WTC11 (cell line): ENCODE data around the gene SLC39A7. TPM values are rescaled to one million over a fixed set of nuclear protein-coding genes. Genes with fewer than 3 reads are reported as not detected.
A peak's percentile ranks its signal among the peaks of the same experiment; 100 is the strongest.

Experiments used
- ATF1 ChIP-seq: sonication (generic); formaldehyde crosslinking; IDR thresholded peaks from 2 replicates; pipeline ENCODE4 v1.8.1; 2023; ENCODE audit warnings: mild to moderate bottlenecking, moderate library complexity, missing genetic modification reagents
- CREB1 ChIP-seq: sonication (generic); formaldehyde crosslinking; IDR thresholded peaks from 2 replicates; pipeline ENCODE4 v1.8.0; 2023; ENCODE audit warnings: mild to moderate bottlenecking, missing genetic modification reagents
- ELF4 ChIP-seq: sonication (generic); formaldehyde crosslinking; IDR thresholded peaks from 2 replicates; pipeline ENCODE4 v1.8.1; 2022; ENCODE audit warnings: low read depth, mild to moderate bottlenecking, moderate library complexity, missing genetic modification reagents
- EMX1 ChIP-seq: fragments of 250-450 bp; sonication (Bioruptor Pico); IDR thresholded peaks from 2 replicates; pipeline ENCODE4 v1.8.0; 2021; ENCODE audit warnings: mild to moderate bottlenecking
- FOXJ3 ChIP-seq: sonication (generic); formaldehyde crosslinking; IDR thresholded peaks from 2 replicates; pipeline ENCODE4 v1.9.0; 2021; ENCODE audit warnings: missing genetic modification reagents, mild to moderate bottlenecking, borderline replicate concordance
- FOXK1 ChIP-seq: sonication (generic); formaldehyde crosslinking; IDR thresholded peaks from 2 replicates; pipeline ENCODE4 v1.8.0; 2022; ENCODE audit warnings: mild to moderate bottlenecking, moderate library complexity, missing genetic modification reagents
- JAZF1 ChIP-seq: fragments of 250-450 bp; sonication (Bioruptor Pico); IDR thresholded peaks from 2 replicates; pipeline ENCODE4 v1.9.0; 2021; ENCODE audit warnings: moderate library complexity, mild to moderate bottlenecking, inconsistent platforms
- MXD4 ChIP-seq: fragments of 250-450 bp; sonication (Bioruptor Pico); IDR thresholded peaks from 2 replicates; pipeline ENCODE4 v1.8.0; 2021; ENCODE audit warnings: mild to moderate bottlenecking, moderate library complexity, borderline replicate concordance
- NFATC4 ChIP-seq: fragments of 250-450 bp; sonication (Bioruptor Pico); IDR thresholded peaks from 2 replicates; pipeline ENCODE4 v1.9.0; 2021; ENCODE audit warnings: mild to moderate bottlenecking
- NFYB ChIP-seq: sonication (generic); formaldehyde crosslinking; conservative IDR thresholded peaks from 2 replicates; pipeline ENCODE4 v1.8.0; 2022; ENCODE audit warnings: low read depth, missing genetic modification reagents
- PRRX2 ChIP-seq: fragments of 250-450 bp; sonication (Bioruptor Pico); IDR thresholded peaks from 2 replicates; pipeline ENCODE4 v1.8.0; 2021; ENCODE audit warnings: mild to moderate bottlenecking
- RELA ChIP-seq: sonication (generic); formaldehyde crosslinking; IDR thresholded peaks from 2 replicates; pipeline ENCODE4 v1.8.1; 2022; ENCODE audit warnings: missing genetic modification reagents, mild to moderate bottlenecking, borderline replicate concordance
- RORB ChIP-seq: fragments of 250-450 bp; sonication (Bioruptor Pico); IDR thresholded peaks from 2 replicates; pipeline ENCODE4 v1.9.0; 2021; ENCODE audit warnings: mild to moderate bottlenecking
- SMAD3 ChIP-seq: sonication (generic); formaldehyde crosslinking; IDR thresholded peaks from 2 replicates; pipeline ENCODE4 v1.8.0; 2022; ENCODE audit warnings: missing genetic modification reagents, mild to moderate bottlenecking, borderline replicate concordance
- SP1 ChIP-seq: sonication (generic); formaldehyde crosslinking; conservative IDR thresholded peaks from 2 replicates; pipeline ENCODE4 v1.8.1; 2022; ENCODE audit warnings: missing genetic modification reagents
- TP53 ChIP-seq: sonication (generic); formaldehyde crosslinking; IDR thresholded peaks from 2 replicates; pipeline ENCODE4 v1.8.1; 2023; ENCODE audit warnings: mild to moderate bottlenecking, missing genetic modification reagents
- ZNF138 ChIP-seq: sonication (generic); formaldehyde crosslinking; conservative IDR thresholded peaks from 2 replicates; pipeline ENCODE4 v1.8.1; 2022; ENCODE audit warnings: mild to moderate bottlenecking, moderate library complexity, missing genetic modification reagents
- ZNF317 ChIP-seq: sonication (generic); formaldehyde crosslinking; IDR thresholded peaks from 2 replicates; pipeline ENCODE4 v1.8.1; 2023; ENCODE audit warnings: low read depth, mild to moderate bottlenecking, moderate library complexity, missing genetic modification reagents, borderline replicate concordance
- ZNF396 ChIP-seq: fragments of 250-450 bp; sonication (Bioruptor Pico); IDR thresholded peaks from 2 replicates; pipeline ENCODE4 v1.8.0; 2021; ENCODE audit warnings: mild to moderate bottlenecking, moderate library complexity, borderline replicate concordance
- ZNF416 ChIP-seq: fragments of 250-450 bp; sonication (Bioruptor Pico); IDR thresholded peaks from 2 replicates; pipeline ENCODE4 v1.9.0; 2021; ENCODE audit warnings: mild to moderate bottlenecking, inconsistent platforms
- ZNF671 ChIP-seq: fragments of 250-450 bp; sonication (Bioruptor Pico); IDR thresholded peaks from 2 replicates; pipeline ENCODE4 v1.8.0; 2021; ENCODE audit warnings: mild to moderate bottlenecking
- total RNA-seq: library from RNA; stranded (reverse); gene quantifications from 3 replicates; pipeline ENCODE4 v1.2.3, GENCODE V29; 2021
- TF ChIP-seq, protein P1 (sequence below): fragments of 250-450 bp; sonication (Bioruptor Pico); conservative IDR thresholded peaks from 2 replicates; pipeline ENCODE4 v1.9.0; 2021; ENCODE audit warnings: mild to moderate bottlenecking
- TF ChIP-seq, protein P2 (sequence below): sonication (generic); formaldehyde crosslinking; IDR thresholded peaks from 2 replicates; pipeline ENCODE4 v1.8.0; 2022; ENCODE audit warnings: mild to moderate bottlenecking, missing genetic modification reagents
- TF ChIP-seq, protein P3 (sequence below): sonication (generic); formaldehyde crosslinking; IDR thresholded peaks from 2 replicates; pipeline ENCODE4 v1.8.0; 2022; ENCODE audit warnings: mild to moderate bottlenecking, missing genetic modification reagents
- TF ChIP-seq, protein P4 (sequence below): sonication (generic); formaldehyde crosslinking; IDR thresholded peaks from 2 replicates; pipeline ENCODE4 v1.8.1; 2023; ENCODE audit warnings: mild to moderate bottlenecking, moderate library complexity, missing genetic modification reagents
- TF ChIP-seq, protein P5 (sequence below): sonication (generic); formaldehyde crosslinking; IDR thresholded peaks from 2 replicates; pipeline ENCODE4 v1.8.1; 2022; ENCODE audit warnings: mild to moderate bottlenecking, moderate library complexity, missing genetic modification reagents
- TF ChIP-seq, protein P6 (sequence below): sonication (generic); formaldehyde crosslinking; IDR thresholded peaks from 2 replicates; pipeline ENCODE4 v1.8.0; 2022; ENCODE audit warnings: missing genetic modification reagents
- TF ChIP-seq, protein P7 (sequence below): fragments of 200-600 bp; IDR thresholded peaks from 2 replicates; pipeline ENCODE4 v1.8.0; 2022; ENCODE audit warnings: antibody characterized with exemption

SLC39A7 gene
- total RNA-seq, 1 experiment from 2014 or later = 163 TPM

DNA sequence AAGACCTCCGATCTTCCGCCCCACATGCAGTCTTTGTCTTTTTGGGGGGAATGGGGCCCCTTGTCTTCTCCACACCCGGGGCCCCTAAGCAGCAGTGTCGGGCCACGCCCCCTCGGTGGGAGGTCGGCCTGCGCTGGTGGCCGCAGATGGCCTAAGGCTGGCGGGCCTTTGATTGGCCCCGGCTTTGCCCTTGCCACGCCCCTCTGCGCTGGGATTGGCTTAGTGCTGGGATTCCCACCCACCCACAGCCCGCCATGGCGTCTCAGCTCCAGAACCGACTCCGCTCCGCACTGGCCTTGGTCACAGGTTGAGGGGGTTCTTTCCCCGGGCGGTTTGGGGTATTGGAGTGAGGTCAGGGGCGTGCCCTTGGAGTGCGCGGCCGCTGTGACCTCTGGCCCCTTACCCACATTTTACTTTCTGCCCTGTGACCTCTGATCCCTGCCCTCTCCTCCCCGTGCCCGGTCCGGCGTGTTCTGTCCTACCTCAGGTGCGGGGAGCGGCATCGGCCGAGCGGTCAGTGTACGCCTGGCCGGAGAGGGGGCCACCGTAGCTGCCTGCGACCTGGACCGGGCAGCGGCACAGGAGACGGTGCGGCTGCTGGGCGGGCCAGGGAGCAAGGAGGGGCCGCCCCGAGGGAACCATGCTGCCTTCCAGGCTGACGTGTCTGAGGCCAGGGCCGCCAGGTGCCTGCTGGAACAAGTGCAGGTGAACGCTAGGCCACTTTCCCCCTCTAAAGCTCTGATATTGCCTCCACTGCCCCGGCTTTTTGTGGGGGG lies 3.9 kb downstream of the SLC39A7 start, which contains the start of gene HSD17B8 (continued):
- TF ChIP-seq, protein P1, sequence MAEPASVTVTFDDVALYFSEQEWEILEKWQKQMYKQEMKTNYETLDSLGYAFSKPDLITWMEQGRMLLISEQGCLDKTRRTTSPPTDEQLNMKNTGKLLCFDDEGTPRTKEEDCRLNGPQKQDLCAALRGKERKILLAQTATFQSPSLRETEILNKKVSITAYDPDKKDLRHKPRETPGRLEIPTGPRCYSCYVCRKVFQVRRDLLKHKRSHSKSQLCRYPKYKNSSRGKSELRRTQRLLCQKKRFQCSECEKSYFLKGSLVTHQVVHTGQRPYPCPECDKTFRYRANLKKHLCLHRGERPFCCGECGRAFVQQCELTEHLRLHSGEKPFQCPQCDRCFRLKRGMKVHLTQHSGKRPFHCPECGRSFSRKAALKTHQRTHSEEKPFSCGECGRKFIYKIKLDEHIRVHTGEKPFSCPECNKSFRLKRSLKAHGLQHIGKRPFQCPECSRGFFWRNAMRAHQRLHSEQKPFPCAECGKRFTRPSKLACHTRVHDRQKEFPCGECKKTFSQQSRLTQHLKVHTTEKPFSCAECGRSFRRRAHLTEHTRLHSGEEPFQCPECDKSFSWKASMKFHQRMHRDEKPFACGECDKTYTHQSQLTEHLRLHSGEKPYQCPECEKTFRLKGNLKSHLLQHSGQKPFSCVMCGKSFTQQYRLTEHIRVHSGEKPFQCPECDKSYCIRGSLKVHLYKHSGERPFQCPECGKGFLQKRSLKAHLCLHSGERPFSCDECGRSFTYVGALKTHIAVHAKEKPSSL (CRISPR knock-in tag) = no peak
- TF ChIP-seq RORB (CRISPR knock-in tag) (no peak), ZNF317 (no peak), ZNF671 (CRISPR knock-in tag) (no peak), PRRX2 (CRISPR knock-in tag) (peak; percentile 58; the same call in 1 of the 2 replicates), ZNF138 (CRISPR knock-in tag) (no peak), NFYB (CRISPR knock-in tag) (peak; percentile 84), SP1 (CRISPR knock-in tag) (peak; percentile 98), ELF4 (CRISPR knock-in tag) (no peak), MXD4 (CRISPR knock-in tag) (no peak), JAZF1 (CRISPR knock-in tag) (no peak), ATF1 (CRISPR knock-in tag) (no peak), CREB1 (CRISPR knock-in tag) (no peak), TP53 (CRISPR knock-in tag) (no peak), NFATC4 (CRISPR knock-in tag) (0 out of 2 replicates have a peak, but pooled peaks have one; percentile 69), FOXJ3 (CRISPR knock-in tag) (no peak), EMX1 (no peak), SMAD3 (CRISPR knock-in tag) (0 out of 2 replicates have a peak, but pooled peaks have one; percentile 31), ZNF396 (CRISPR knock-in tag) (no peak), FOXK1 (peak; percentile 42; the same call in 1 of the 2 replicates), RELA (no peak), ZNF416 (CRISPR knock-in tag) (peak; percentile 80; the same call in 1 of the 2 replicates)
- TF ChIP-seq, protein P2, sequence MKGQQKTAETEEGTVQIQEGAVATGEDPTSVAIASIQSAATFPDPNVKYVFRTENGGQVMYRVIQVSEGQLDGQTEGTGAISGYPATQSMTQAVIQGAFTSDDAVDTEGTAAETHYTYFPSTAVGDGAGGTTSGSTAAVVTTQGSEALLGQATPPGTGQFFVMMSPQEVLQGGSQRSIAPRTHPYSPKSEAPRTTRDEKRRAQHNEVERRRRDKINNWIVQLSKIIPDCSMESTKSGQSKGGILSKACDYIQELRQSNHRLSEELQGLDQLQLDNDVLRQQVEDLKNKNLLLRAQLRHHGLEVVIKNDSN (CRISPR knock-in tag) = no peak; the same call in 1 of the 2 replicates
- TF ChIP-seq, protein P3, sequence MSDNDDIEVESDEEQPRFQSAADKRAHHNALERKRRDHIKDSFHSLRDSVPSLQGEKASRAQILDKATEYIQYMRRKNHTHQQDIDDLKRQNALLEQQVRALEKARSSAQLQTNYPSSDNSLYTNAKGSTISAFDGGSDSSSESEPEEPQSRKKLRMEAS (CRISPR knock-in tag) = peak; percentile 22; the same call in 1 of the 2 replicates
- TF ChIP-seq, protein P4, sequence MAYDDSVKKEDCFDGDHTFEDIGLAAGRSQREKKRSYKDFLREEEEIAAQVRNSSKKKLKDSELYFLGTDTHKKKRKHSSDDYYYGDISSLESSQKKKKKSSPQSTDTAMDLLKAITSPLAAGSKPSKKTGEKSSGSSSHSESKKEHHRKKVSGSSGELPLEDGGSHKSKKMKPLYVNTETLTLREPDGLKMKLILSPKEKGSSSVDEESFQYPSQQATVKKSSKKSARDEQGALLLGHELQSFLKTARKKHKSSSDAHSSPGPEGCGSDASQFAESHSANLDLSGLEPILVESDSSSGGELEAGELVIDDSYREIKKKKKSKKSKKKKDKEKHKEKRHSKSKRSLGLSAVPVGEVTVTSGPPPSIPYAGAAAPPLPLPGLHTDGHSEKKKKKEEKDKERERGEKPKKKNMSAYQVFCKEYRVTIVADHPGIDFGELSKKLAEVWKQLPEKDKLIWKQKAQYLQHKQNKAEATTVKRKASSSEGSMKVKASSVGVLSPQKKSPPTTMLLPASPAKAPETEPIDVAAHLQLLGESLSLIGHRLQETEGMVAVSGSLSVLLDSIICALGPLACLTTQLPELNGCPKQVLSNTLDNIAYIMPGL (CRISPR knock-in tag) = peak; percentile 43; the same call in 1 of the 2 replicates
- TF ChIP-seq, protein P5, sequence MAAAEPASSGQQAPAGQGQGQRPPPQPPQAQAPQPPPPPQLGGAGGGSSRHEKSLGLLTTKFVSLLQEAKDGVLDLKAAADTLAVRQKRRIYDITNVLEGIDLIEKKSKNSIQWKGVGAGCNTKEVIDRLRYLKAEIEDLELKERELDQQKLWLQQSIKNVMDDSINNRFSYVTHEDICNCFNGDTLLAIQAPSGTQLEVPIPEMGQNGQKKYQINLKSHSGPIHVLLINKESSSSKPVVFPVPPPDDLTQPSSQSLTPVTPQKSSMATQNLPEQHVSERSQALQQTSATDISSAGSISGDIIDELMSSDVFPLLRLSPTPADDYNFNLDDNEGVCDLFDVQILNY = 0 out of 2 replicates have a peak, but pooled peaks have one; percentile 28
- TF ChIP-seq, protein P6, sequence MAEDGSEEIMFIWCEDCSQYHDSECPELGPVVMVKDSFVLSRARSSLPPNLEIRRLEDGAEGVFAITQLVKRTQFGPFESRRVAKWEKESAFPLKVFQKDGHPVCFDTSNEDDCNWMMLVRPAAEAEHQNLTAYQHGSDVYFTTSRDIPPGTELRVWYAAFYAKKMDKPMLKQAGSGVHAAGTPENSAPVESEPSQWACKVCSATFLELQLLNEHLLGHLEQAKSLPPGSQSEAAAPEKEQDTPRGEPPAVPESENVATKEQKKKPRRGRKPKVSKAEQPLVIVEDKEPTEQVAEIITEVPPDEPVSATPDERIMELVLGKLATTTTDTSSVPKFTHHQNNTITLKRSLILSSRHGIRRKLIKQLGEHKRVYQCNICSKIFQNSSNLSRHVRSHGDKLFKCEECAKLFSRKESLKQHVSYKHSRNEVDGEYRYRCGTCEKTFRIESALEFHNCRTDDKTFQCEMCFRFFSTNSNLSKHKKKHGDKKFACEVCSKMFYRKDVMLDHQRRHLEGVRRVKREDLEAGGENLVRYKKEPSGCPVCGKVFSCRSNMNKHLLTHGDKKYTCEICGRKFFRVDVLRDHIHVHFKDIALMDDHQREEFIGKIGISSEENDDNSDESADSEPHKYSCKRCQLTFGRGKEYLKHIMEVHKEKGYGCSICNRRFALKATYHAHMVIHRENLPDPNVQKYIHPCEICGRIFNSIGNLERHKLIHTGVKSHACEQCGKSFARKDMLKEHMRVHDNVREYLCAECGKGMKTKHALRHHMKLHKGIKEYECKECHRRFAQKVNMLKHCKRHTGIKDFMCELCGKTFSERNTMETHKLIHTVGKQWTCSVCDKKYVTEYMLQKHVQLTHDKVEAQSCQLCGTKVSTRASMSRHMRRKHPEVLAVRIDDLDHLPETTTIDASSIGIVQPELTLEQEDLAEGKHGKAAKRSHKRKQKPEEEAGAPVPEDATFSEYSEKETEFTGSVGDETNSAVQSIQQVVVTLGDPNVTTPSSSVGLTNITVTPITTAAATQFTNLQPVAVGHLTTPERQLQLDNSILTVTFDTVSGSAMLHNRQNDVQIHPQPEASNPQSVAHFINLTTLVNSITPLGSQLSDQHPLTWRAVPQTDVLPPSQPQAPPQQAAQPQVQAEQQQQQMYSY (CRISPR knock-in tag) = peak; percentile 46
- TF ChIP-seq, protein P7, sequence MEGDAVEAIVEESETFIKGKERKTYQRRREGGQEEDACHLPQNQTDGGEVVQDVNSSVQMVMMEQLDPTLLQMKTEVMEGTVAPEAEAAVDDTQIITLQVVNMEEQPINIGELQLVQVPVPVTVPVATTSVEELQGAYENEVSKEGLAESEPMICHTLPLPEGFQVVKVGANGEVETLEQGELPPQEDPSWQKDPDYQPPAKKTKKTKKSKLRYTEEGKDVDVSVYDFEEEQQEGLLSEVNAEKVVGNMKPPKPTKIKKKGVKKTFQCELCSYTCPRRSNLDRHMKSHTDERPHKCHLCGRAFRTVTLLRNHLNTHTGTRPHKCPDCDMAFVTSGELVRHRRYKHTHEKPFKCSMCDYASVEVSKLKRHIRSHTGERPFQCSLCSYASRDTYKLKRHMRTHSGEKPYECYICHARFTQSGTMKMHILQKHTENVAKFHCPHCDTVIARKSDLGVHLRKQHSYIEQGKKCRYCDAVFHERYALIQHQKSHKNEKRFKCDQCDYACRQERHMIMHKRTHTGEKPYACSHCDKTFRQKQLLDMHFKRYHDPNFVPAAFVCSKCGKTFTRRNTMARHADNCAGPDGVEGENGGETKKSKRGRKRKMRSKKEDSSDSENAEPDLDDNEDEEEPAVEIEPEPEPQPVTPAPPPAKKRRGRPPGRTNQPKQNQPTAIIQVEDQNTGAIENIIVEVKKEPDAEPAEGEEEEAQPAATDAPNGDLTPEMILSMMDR = no peak
- TF ChIP-seq, all 79 proteins: peak for 15
